ENCODE measurements around the gene WDFY1.

The WDFY1 gene

GRCh38 chr2:223914324-223914723, 30.8 kb downstream of the WDFY1 start:
- Histone ChIP-seq H2AFZ (ENCODE audit: low read length) (no peak overlapping the region), H3K36me3 (ENCODE audit: insufficient read depth, low read length) (no peaks in the 10 kb centered on the region), H4K20me1 (ENCODE audit: insufficient read depth, low read length) (no peaks in the 10 kb centered on the region), H3K9me2 (ENCODE audit: low read depth, low read length) (no peaks in the 10 kb centered on the region), H3K4me3 (ENCODE audit: low read depth, low read length, poor library complexity, severe bottlenecking) (no peak overlapping the region), H3K4me1 (ENCODE audit: insufficient read depth, low read length, severe bottlenecking) (no peaks in the 10 kb centered on the region), H3K79me2 (ENCODE audit: insufficient read depth, low read length) (no peaks in the 10 kb centered on the region), H3K4me2 (ENCODE audit: low read length) (no peak overlapping the region), H3K27me3 (ENCODE audit: insufficient read depth, low read length) (no peaks in the 10 kb centered on the region), H3F3A (ENCODE audit: insufficient read depth, low read length) (no peaks in the 10 kb centered on the region), H3K27ac (ENCODE audit: low read depth, low read length, poor library complexity, severe bottlenecking) (no peak overlapping the region), H3K9ac (ENCODE audit: low read length) (no peak overlapping the region), H3K9me3 (ENCODE audit: low read length) (no peaks in the 10 kb centered on the region)
- TF ChIP-seq, protein P1, sequence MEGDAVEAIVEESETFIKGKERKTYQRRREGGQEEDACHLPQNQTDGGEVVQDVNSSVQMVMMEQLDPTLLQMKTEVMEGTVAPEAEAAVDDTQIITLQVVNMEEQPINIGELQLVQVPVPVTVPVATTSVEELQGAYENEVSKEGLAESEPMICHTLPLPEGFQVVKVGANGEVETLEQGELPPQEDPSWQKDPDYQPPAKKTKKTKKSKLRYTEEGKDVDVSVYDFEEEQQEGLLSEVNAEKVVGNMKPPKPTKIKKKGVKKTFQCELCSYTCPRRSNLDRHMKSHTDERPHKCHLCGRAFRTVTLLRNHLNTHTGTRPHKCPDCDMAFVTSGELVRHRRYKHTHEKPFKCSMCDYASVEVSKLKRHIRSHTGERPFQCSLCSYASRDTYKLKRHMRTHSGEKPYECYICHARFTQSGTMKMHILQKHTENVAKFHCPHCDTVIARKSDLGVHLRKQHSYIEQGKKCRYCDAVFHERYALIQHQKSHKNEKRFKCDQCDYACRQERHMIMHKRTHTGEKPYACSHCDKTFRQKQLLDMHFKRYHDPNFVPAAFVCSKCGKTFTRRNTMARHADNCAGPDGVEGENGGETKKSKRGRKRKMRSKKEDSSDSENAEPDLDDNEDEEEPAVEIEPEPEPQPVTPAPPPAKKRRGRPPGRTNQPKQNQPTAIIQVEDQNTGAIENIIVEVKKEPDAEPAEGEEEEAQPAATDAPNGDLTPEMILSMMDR (IDR thresholded peaks at IDR 0.05; ENCODE audit: low read length): no peak
- no peak for TF ChIP-seq EZH2 (IDR thresholded peaks at IDR 0.05; ENCODE audit: borderline replicate concordance, low read length)

DNA sequence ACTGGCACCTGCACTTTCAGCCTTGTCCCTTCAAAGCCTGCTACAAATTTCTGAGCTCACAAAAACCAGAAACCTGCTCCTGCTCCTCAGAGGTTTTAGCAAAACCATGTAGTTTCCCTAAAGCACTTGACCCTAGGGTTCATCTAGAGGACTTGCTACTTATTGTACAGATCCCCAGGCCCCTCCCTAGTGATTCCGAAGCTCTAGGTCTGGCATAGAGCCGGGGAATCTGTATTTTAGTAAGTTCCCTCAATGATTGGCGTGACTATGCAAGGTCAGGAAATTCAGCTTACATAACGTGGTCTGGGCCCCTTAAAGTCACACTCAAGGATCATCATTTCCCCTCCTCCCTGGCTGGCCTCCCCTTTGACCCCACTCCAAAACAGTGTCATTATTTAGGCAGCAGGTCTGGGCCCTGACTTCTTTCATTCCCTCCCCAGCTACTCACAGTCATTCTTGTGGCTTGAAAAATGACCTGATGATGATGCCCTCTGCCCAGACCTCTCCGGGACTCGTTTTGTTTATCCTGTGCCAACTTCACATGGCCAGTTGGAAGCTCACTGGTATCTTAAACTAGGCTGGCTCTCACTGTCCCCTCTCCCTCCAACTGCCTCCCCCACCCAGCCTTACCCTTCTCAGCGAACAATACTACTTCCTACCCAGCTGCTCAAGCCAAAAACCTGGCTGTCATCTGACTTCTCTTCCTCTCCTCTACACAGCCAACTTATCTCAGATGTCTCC, 36.0 kb downstream of the WDFY1 start:
- H4K20me1 ChIP-seq (ENCODE audit: insufficient read depth, low read length): no peaks in the 10 kb centered on the region
- H3K36me3 ChIP-seq (ENCODE audit: insufficient read depth, low read length): no peaks in the 10 kb centered on the region
- TF ChIP-seq, protein P1 (IDR thresholded peaks at IDR 0.05; ENCODE audit: low read length): no peak
- TF ChIP-seq EZH2 (IDR thresholded peaks at IDR 0.05; ENCODE audit: borderline replicate concordance, low read length): no peak
- H2AFZ ChIP-seq (ENCODE audit: low read length): no peak overlapping the region
- H3K9me3 ChIP-seq (ENCODE audit: low read length): no peaks in the 10 kb centered on the region
- H3K4me3 ChIP-seq (ENCODE audit: low read depth, low read length, poor library complexity, severe bottlenecking): no peak overlapping the region
- no peak overlapping the region for H3K9ac ChIP-seq (ENCODE audit: low read length)
- no peaks in the 10 kb centered on the region for H3K79me2 ChIP-seq (ENCODE audit: insufficient read depth, low read length)
- H3K27me3 ChIP-seq (ENCODE audit: insufficient read depth, low read length): no peaks in the 10 kb centered on the region
- H3K4me1 ChIP-seq (ENCODE audit: insufficient read depth, low read length, severe bottlenecking): no peaks in the 10 kb centered on the region
- no peaks in the 10 kb centered on the region for H3K9me2 ChIP-seq (ENCODE audit: low read depth, low read length)
- H3F3A ChIP-seq (ENCODE audit: insufficient read depth, low read length): no peaks in the 10 kb centered on the region
- H3K4me2 ChIP-seq (ENCODE audit: low read length): no peak overlapping the region
- H3K27ac ChIP-seq (ENCODE audit: low read depth, low read length, poor library complexity, severe bottlenecking): no peak overlapping the region

GRCh38 chr2:223908304-223908998, 36.7 kb downstream of the WDFY1 start:
- H3K79me2 ChIP-seq (ENCODE audit: insufficient read depth, low read length): no peaks in the 10 kb centered on the region
- no peak overlapping the region for H2AFZ ChIP-seq (ENCODE audit: low read length)
- H3K27me3 ChIP-seq (ENCODE audit: insufficient read depth, low read length): no peaks in the 10 kb centered on the region
- no peak overlapping the region for H3K27ac ChIP-seq (ENCODE audit: low read depth, low read length, poor library complexity, severe bottlenecking)
- no peak overlapping the region for H3K9ac ChIP-seq (ENCODE audit: low read length)
- H3K9me2 ChIP-seq (ENCODE audit: low read depth, low read length): no peaks in the 10 kb centered on the region
- no peaks in the 10 kb centered on the region for H3F3A ChIP-seq (ENCODE audit: insufficient read depth, low read length)
- no peaks in the 10 kb centered on the region for H3K9me3 ChIP-seq (ENCODE audit: low read length)
- H3K4me3 ChIP-seq (ENCODE audit: low read depth, low read length, poor library complexity, severe bottlenecking): no peak overlapping the region
- H3K36me3 ChIP-seq (ENCODE audit: insufficient read depth, low read length): no peaks in the 10 kb centered on the region
- no peak for TF ChIP-seq EZH2 (IDR thresholded peaks at IDR 0.05; ENCODE audit: borderline replicate concordance, low read length)
- TF ChIP-seq, protein P1 (IDR thresholded peaks at IDR 0.05; ENCODE audit: low read length): no peak
- no peak overlapping the region for H3K4me2 ChIP-seq (ENCODE audit: low read length)
- H3K4me1 ChIP-seq (ENCODE audit: insufficient read depth, low read length, severe bottlenecking): no peaks in the 10 kb centered on the region
- H4K20me1 ChIP-seq (ENCODE audit: insufficient read depth, low read length): no peaks in the 10 kb centered on the region
